LNCaP clone FGC (cell line): Measurements from ENCODE around the gene ASB13.

ENCODE experiments used
- DNase-seq: peaks from one replicate; pipeline ENCODE4 v3.0.0-alpha.2; 2011; ENCODE audit warnings: low read depth
- H3K4me3 ChIP-seq: 2 replicates; pipeline ENCODE4 v1.5.1; 2011; ENCODE audit warnings: mild to moderate bottlenecking, low read depth, low read length, control low read depth
- CTCF ChIP-seq: IDR thresholded peaks from 2 replicates; pipeline ENCODE4 v1.5.1; 2012; ENCODE audit warnings: mild to moderate bottlenecking; ENCODE audit not compliant: control insufficient read depth, insufficient read depth; ENCODE audit errors: extremely low read depth

Gene ASB13

GRCh38 chr10:5643346-5644067, 22.9 kb downstream of the ASB13 start:
- H3K4me3 ChIP-seq = no peak overlapping the region
- DNase-seq = no peak
- TF ChIP-seq CTCF = no peak

GRCh38 chr10:5641501-5641900, 24.9 kb downstream of the ASB13 start:
- DNase-seq = no peak
- H3K4me3 ChIP-seq = no peak overlapping the region
- no peak for TF ChIP-seq CTCF

- no peak for DNase-seq
- H3K4me3 ChIP-seq = no peak overlapping the region
- TF ChIP-seq CTCF = no peak
Measured at GRCh38 chr10:5640501-5640900, 25.9 kb downstream of the ASB13 start.

GRCh38 chr10:5640036-5640435, 26.4 kb downstream of the ASB13 start:
- no peak overlapping the region for H3K4me3 ChIP-seq
- no peak for TF ChIP-seq CTCF
- no peak for DNase-seq

- no peak overlapping the region for H3K4me3 ChIP-seq
- DNase-seq = no peak
- TF ChIP-seq CTCF = no peak
Measured at GRCh38 chr10:5639066-5639465, 27.3 kb downstream of the ASB13 start.

GRCh38 chr10:5638494-5638893, 27.9 kb downstream of the ASB13 start:
- no peak for TF ChIP-seq CTCF
- no peak overlapping the region for H3K4me3 ChIP-seq
- no peak for DNase-seq

- no peak for TF ChIP-seq CTCF
- H3K4me3 ChIP-seq = no peak overlapping the region
- no peak for DNase-seq
Measured at GRCh38 chr10:5634918-5635317, 31.5 kb downstream of the ASB13 start.
